Neural progenitor cell (in vitro differentiated cells): ENCODE data around the gene SEL1L2. TPM values are rescaled to one million over a fixed set of nuclear protein-coding genes. Genes with fewer than 3 reads are reported as not detected.

Experiments used
- DNase-seq: peaks from one replicate; pipeline ENCODE4 v3.0.0-alpha.2; 2016; ENCODE audit warnings: low spot score
- H2AFZ ChIP-seq: fragments of 200-600 bp; sonication (generic); replicated peaks from 2 replicates; pipeline ENCODE4 v1.6.1; 2016; ENCODE audit warnings: antibody characterized with exemption
- H3F3A ChIP-seq: fragments of 200-600 bp; sonication (generic); 2 replicates; pipeline ENCODE4 v1.6.1; 2016; ENCODE audit warnings: antibody characterized with exemption, low read depth
- H3K27ac ChIP-seq: fragments of 200-600 bp; sonication (generic); 2 replicates; pipeline ENCODE4 v1.5.1; 2016; ENCODE audit warnings: mild to moderate bottlenecking
- H3K27me3 ChIP-seq: fragments of 200-600 bp; sonication (generic); 2 replicates; pipeline ENCODE4 v1.6.1; 2016; ENCODE audit warnings: mild to moderate bottlenecking, moderate library complexity
- H3K36me3 ChIP-seq: fragments of 200-600 bp; sonication (generic); 2 replicates; pipeline ENCODE4 v1.5.1; 2016
- H3K4me1 ChIP-seq: fragments of 200-600 bp; sonication (generic); 2 replicates; pipeline ENCODE4 v1.6.1; 2016; ENCODE audit warnings: mixed run types
- H3K4me2 ChIP-seq: fragments of 200-600 bp; sonication (generic); 2 replicates; pipeline ENCODE4 v1.6.1; 2016
- H3K4me3 ChIP-seq: fragments of 200-600 bp; sonication (generic); 2 replicates; pipeline ENCODE4 v1.5.1; 2016
- H3K79me2 ChIP-seq: fragments of 200-600 bp; sonication (generic); 2 replicates; pipeline ENCODE4 v1.6.1; 2016; ENCODE audit warnings: low read depth
- H3K9ac ChIP-seq: fragments of 200-600 bp; sonication (generic); 2 replicates; pipeline ENCODE4 v1.6.1; 2016
- H3K9me3 ChIP-seq: fragments of 200-600 bp; sonication (generic); 2 replicates; pipeline ENCODE4 v1.5.1; 2016; ENCODE audit warnings: low read depth
- H4K20me1 ChIP-seq: fragments of 200-600 bp; sonication (generic); 2 replicates; pipeline ENCODE4 v1.6.1; 2016; ENCODE audit warnings: low read depth
- H3K27ac Mint-ChIP-seq: 3 replicates; pipeline ENCODE4 v1.8.0; 2021; ENCODE audit warnings: mixed read lengths
- H3K27me3 Mint-ChIP-seq: 2 replicates; pipeline ENCODE4 v1.8.0; 2022; ENCODE audit warnings: low read depth, mild to moderate bottlenecking, inconsistent platforms, moderate library complexity, mixed read lengths; ENCODE audit not compliant: insufficient read depth
- H3K36me3 Mint-ChIP-seq: 3 replicates; pipeline ENCODE4 v1.8.0; 2021; ENCODE audit warnings: mixed read lengths
- H3K4me1 Mint-ChIP-seq: 3 replicates; pipeline ENCODE4 v1.8.0; 2021; ENCODE audit warnings: mixed read lengths
- H3K4me3 Mint-ChIP-seq: 3 replicates; pipeline ENCODE4 v1.8.0; 2021; ENCODE audit warnings: mild to moderate bottlenecking, moderate library complexity, mixed read lengths
- H3K9me3 Mint-ChIP-seq: 3 replicates; pipeline ENCODE4 v1.8.0; 2020; ENCODE audit warnings: mixed read lengths
- EZH2 ChIP-seq: fragments of 200-600 bp; sonication (generic); IDR thresholded peaks from 2 replicates; pipeline ENCODE4 v1.6.1; 2017; ENCODE audit warnings: antibody characterized with exemption, mild to moderate bottlenecking, moderate library complexity
- EZH2phosphoT487 ChIP-seq: fragments of 200-600 bp; sonication (generic); IDR thresholded peaks from 2 replicates; pipeline ENCODE4 v1.6.1; 2017; ENCODE audit warnings: antibody characterized with exemption
- total RNA-seq: library from RNA; depleted of rRNA; stranded (reverse); fragments of >200 nt; gene quantifications from 2 replicates; pipeline ENCODE4 v1.2.3, GENCODE V29; 2015; ENCODE audit warnings: low replicate concordance
- TF ChIP-seq, protein P1 (sequence below): fragments of 200-600 bp; sonication (generic); IDR thresholded peaks from 2 replicates; pipeline ENCODE4 v1.5.1; 2017; ENCODE audit warnings: antibody characterized with exemption, mild to moderate bottlenecking

SEL1L2 gene
- total RNA-seq, 1 donor from 2014 or later = 0.77 TPM

DNA sequence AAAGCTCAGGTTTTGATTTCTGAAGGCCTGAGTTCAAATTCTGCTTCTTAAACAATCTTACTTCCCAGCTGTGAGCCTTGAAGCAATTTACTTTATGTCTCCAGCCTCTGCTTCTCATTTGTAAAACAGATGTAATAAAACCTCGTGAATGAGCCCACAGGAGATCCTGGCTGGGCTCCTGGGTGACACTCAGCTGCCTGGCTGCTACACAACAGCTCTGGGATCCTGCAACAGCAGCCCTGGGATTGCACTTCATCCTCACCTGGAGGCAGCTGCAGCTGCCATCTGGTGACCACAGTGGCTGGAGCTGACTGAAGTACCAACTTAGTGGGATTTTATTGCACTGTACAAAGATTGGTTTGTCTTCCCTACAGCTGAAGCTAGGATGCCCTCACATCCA lies 107.0 kb downstream of the SEL1L2 start:
- H4K20me1 ChIP-seq = no peaks in the 10 kb centered on the region
- no peak for DNase-seq
- H3K9me3 Mint-ChIP-seq = no peaks in the 10 kb centered on the region
- H3F3A ChIP-seq = no peaks in the 10 kb centered on the region
- no peaks in the 10 kb centered on the region for H3K79me2 ChIP-seq
- H3K9me3 ChIP-seq = no peaks in the 10 kb centered on the region
- H3K27me3 Mint-ChIP-seq = peaks cover 2% of the 10 kb centered on the region
- no peaks in the 10 kb centered on the region for H3K4me1 Mint-ChIP-seq
- no peak for TF ChIP-seq EZH2
- no peak for TF ChIP-seq EZH2phosphoT487
- H3K4me3 ChIP-seq = no peak overlapping the region
- H2AFZ ChIP-seq = no peak overlapping the region
- no peak overlapping the region for H3K27ac Mint-ChIP-seq
- no peaks in the 10 kb centered on the region for H3K36me3 ChIP-seq
- H3K4me3 Mint-ChIP-seq = no peak overlapping the region
- H3K27ac ChIP-seq = no peak overlapping the region
- H3K9ac ChIP-seq = no peak overlapping the region
- no peak overlapping the region for H3K4me2 ChIP-seq
- H3K27me3 ChIP-seq = no peaks in the 10 kb centered on the region
- H3K4me1 ChIP-seq = no peaks in the 10 kb centered on the region
- H3K36me3 Mint-ChIP-seq = no peaks in the 10 kb centered on the region

DNA sequence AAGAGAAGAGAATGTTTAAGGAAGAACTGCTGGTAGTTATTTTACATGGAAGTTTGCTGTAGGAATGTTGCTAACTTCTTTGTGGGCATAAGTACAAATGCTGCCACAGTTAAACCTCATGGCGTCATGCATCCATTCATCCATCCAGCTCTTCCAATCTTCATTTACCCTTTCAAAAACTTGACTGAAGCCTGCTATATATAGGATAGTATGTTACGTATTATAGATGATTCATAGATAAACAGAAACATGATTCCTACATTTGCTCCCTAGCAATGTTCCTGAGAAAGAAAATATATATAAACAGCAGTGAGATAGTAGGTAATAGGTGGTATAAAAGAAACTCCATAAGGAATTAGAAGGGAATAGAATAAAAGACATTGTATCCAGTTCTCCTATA lies 111.8 kb downstream of the SEL1L2 start:
- Histone ChIP-seq H4K20me1 (no peaks in the 10 kb centered on the region), H2AFZ (peak overlapping the region; percentile 45), H3K27me3 (no peaks in the 10 kb centered on the region), H3K36me3 (no peaks in the 10 kb centered on the region), H3K27ac (no peak overlapping the region), H3K79me2 (no peaks in the 10 kb centered on the region), H3K9ac (no peak overlapping the region), H3K9me3 (no peaks in the 10 kb centered on the region), H3K4me1 (peaks cover 22% of the 10 kb centered on the region), H3K4me3 (no peak overlapping the region), H3K4me2 (no peak overlapping the region), H3F3A (peaks cover 21% of the 10 kb centered on the region)
- H3K27ac Mint-ChIP-seq = no peak overlapping the region
- H3K4me3 Mint-ChIP-seq = no peak overlapping the region
- no peak for DNase-seq
- no peaks in the 10 kb centered on the region for H3K9me3 Mint-ChIP-seq
- TF ChIP-seq EZH2phosphoT487 = no peak
- TF ChIP-seq, protein P1, sequence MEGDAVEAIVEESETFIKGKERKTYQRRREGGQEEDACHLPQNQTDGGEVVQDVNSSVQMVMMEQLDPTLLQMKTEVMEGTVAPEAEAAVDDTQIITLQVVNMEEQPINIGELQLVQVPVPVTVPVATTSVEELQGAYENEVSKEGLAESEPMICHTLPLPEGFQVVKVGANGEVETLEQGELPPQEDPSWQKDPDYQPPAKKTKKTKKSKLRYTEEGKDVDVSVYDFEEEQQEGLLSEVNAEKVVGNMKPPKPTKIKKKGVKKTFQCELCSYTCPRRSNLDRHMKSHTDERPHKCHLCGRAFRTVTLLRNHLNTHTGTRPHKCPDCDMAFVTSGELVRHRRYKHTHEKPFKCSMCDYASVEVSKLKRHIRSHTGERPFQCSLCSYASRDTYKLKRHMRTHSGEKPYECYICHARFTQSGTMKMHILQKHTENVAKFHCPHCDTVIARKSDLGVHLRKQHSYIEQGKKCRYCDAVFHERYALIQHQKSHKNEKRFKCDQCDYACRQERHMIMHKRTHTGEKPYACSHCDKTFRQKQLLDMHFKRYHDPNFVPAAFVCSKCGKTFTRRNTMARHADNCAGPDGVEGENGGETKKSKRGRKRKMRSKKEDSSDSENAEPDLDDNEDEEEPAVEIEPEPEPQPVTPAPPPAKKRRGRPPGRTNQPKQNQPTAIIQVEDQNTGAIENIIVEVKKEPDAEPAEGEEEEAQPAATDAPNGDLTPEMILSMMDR = no peak
- H3K36me3 Mint-ChIP-seq = no peaks in the 10 kb centered on the region
- no peaks in the 10 kb centered on the region for H3K27me3 Mint-ChIP-seq
- H3K4me1 Mint-ChIP-seq = peaks cover 29% of the 10 kb centered on the region

- Histone ChIP-seq H3F3A (peaks cover 21% of the 10 kb centered on the region), H3K4me1 (peaks cover 22% of the 10 kb centered on the region), H3K27me3 (no peaks in the 10 kb centered on the region), H3K27ac (no peak overlapping the region), H3K9ac (no peak overlapping the region), H3K4me2 (no peak overlapping the region), H2AFZ (no peak overlapping the region), H4K20me1 (no peaks in the 10 kb centered on the region), H3K36me3 (no peaks in the 10 kb centered on the region), H3K4me3 (no peak overlapping the region), H3K79me2 (no peaks in the 10 kb centered on the region), H3K9me3 (no peaks in the 10 kb centered on the region)
- no peak for TF ChIP-seq EZH2phosphoT487
- no peak for TF ChIP-seq EZH2
- TF ChIP-seq, protein P1 = no peak
- DNase-seq = no peak
- Mint-ChIP-seq H3K4me3 (no peak overlapping the region), H3K4me1 (peaks cover 29% of the 10 kb centered on the region), H3K36me3 (no peaks in the 10 kb centered on the region), H3K9me3 (no peaks in the 10 kb centered on the region), H3K27ac (no peak overlapping the region), H3K27me3 (no peaks in the 10 kb centered on the region)
Measured at GRCh38 chr20:13877793-13878192, 112.6 kb downstream of the SEL1L2 start.

- Histone ChIP-seq H3K79me2 (no peaks in the 10 kb centered on the region), H4K20me1 (no peaks in the 10 kb centered on the region), H3K9ac (no peak overlapping the region), H3K4me2 (peak overlapping the region; percentile 74), H2AFZ (no peak overlapping the region), H3K27ac (no peak overlapping the region), H3K36me3 (no peaks in the 10 kb centered on the region), H3K4me1 (peaks cover 22% of the 10 kb centered on the region), H3K9me3 (no peaks in the 10 kb centered on the region), H3K4me3 (no peak overlapping the region), H3K27me3 (no peaks in the 10 kb centered on the region), H3F3A (peaks cover 21% of the 10 kb centered on the region)
- DNase-seq = peak; percentile 16
- peak overlapping the region; percentile 36 for H3K4me3 Mint-ChIP-seq
- H3K27ac Mint-ChIP-seq = no peak overlapping the region
- peaks cover 29% of the 10 kb centered on the region for H3K4me1 Mint-ChIP-seq
- TF ChIP-seq EZH2 (no peak), EZH2phosphoT487 (no peak)
- TF ChIP-seq, protein P1 = no peak
- no peaks in the 10 kb centered on the region for H3K36me3 Mint-ChIP-seq
- peaks cover 2% of the 10 kb centered on the region for H3K27me3 Mint-ChIP-seq
- no peaks in the 10 kb centered on the region for H3K9me3 Mint-ChIP-seq
Measured at GRCh38 chr20:13875265-13875811, 115.1 kb downstream of the SEL1L2 start.
